ENCODE results near the gene PLCXD3. TPM values are rescaled to one million over a fixed set of nuclear protein-coding genes. Genes with fewer than 3 reads are reported as not detected.

Gene PLCXD3
- total and polyA plus RNA-seq, 9 donors, result 18.7 to 69.5 (median 36.7) TPM

DNA sequence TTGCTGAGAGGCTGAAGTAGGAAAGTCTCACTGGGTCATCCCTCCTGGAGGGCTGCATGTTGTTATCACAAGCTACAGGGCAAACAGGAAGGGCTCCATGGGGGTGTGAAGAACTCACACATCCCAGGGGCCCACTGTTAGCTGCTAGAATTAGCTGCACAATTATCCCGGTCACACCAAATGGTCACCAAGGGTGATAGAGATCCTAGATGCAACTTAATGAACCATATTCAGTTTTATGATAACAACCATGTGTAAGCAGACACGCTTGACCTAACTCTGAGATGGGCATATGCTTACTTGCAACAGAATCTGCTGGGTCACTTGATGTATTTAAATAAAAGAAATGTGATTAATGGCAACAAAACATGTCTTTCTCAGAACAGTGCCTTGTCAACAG lies 153.6 kb downstream of the PLCXD3 start:
- no peak overlapping the region for H3K4me3 ChIP-seq
- no peaks in the 10 kb centered on the region for H3K36me3 ChIP-seq
- no peak for DNase-seq
- 66 to 78% (median 70%) methylated on average over 2 of the region's 2 CpGs for WGBS, 3 donors
- no peaks in the 10 kb centered on the region for H3K4me1 ChIP-seq (ENCODE audit: insufficient read depth)
- H3K27ac ChIP-seq, result no peak overlapping the region
- H3K9me3 ChIP-seq, result no peaks in the 10 kb centered on the region
- no peaks in the 10 kb centered on the region for H3K27me3 ChIP-seq
- TF ChIP-seq, protein P1, sequence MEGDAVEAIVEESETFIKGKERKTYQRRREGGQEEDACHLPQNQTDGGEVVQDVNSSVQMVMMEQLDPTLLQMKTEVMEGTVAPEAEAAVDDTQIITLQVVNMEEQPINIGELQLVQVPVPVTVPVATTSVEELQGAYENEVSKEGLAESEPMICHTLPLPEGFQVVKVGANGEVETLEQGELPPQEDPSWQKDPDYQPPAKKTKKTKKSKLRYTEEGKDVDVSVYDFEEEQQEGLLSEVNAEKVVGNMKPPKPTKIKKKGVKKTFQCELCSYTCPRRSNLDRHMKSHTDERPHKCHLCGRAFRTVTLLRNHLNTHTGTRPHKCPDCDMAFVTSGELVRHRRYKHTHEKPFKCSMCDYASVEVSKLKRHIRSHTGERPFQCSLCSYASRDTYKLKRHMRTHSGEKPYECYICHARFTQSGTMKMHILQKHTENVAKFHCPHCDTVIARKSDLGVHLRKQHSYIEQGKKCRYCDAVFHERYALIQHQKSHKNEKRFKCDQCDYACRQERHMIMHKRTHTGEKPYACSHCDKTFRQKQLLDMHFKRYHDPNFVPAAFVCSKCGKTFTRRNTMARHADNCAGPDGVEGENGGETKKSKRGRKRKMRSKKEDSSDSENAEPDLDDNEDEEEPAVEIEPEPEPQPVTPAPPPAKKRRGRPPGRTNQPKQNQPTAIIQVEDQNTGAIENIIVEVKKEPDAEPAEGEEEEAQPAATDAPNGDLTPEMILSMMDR (IDR thresholded peaks at IDR 0.05), result no peak
- TF ChIP-seq EP300 (IDR thresholded peaks at IDR 0.05), result no peak
- TF ChIP-seq POLR2A (IDR thresholded peaks at IDR 0.05), result no peak
- intact Hi-C loops (cut with DNase I), result no loop called here

DNA sequence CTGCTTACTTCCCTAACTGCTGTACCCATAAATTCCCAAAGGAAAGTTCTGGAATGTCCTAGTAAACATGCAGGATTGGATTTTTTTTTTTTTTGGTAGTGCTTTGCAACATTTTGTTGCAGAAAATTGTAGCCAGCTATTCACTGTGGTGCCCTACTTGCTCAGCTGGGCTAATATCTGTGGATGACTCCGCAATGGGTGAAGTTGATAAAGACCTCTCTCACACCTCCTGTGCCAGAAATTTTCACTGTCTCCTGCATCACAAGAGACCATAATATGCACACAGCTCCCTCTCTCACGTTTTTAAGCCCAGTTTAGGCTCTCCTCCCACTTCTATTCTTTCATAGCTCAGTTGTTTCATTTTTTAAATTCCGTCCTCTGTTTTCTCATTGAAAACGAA lies 160.6 kb downstream of the PLCXD3 start:
- Histone ChIP-seq H3K4me1 (ENCODE audit: insufficient read depth) (peaks cover 4% of the 10 kb centered on the region), H3K36me3 (no peaks in the 10 kb centered on the region), H3K9me3 (no peaks in the 10 kb centered on the region), H3K27me3 (no peaks in the 10 kb centered on the region), H3K4me3 (no peak overlapping the region), H3K27ac (no peak overlapping the region)
- DNase-seq, result no peak
- WGBS, 3 donors, result 43 to 61% (median 54%) methylated on average over 4 of the region's 4 CpGs
- TF ChIP-seq, protein P1 (IDR thresholded peaks at IDR 0.05), result no peak
- no peak for TF ChIP-seq POLR2A (IDR thresholded peaks at IDR 0.05)
- no peak for TF ChIP-seq EP300 (IDR thresholded peaks at IDR 0.05)
- intact Hi-C loops (cut with DNase I), result no loop called here

DNA sequence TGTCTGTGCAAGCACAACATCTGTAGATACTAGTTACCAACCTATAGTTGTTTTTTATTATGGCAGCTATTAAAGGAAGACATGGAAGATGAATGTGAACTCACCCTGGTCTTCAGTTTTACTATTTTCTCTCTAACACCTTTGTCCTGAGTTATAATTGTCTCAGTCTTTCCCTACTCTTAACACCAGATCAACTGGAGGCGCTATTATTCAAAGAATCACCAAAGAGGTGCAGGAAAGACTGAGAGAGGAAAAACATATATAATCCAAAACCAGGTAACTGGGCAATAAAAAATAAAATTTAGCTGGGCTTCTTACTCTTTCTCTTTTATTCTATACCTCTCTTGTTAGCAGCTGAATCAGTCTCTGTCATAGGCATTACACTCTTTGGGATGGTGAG lies 162.8 kb downstream of the PLCXD3 start:
- H3K36me3 ChIP-seq, result no peaks in the 10 kb centered on the region
- no peak for DNase-seq
- H3K4me1 ChIP-seq (ENCODE audit: insufficient read depth), result peaks cover 4% of the 10 kb centered on the region
- no peaks in the 10 kb centered on the region for H3K27me3 ChIP-seq
- H3K4me3 ChIP-seq, result no peak overlapping the region
- WGBS, 3 donors, result 93 to 98% (median 98%) methylated on average over 1 of the region's 1 CpG
- intact Hi-C loops (cut with DNase I), result no loop called here
- no peak overlapping the region for H3K27ac ChIP-seq
- no peaks in the 10 kb centered on the region for H3K9me3 ChIP-seq
- TF ChIP-seq, protein P1 (IDR thresholded peaks at IDR 0.05), result no peak
- TF ChIP-seq EP300 (IDR thresholded peaks at IDR 0.05) (no peak), POLR2A (IDR thresholded peaks at IDR 0.05) (no peak)

DNA sequence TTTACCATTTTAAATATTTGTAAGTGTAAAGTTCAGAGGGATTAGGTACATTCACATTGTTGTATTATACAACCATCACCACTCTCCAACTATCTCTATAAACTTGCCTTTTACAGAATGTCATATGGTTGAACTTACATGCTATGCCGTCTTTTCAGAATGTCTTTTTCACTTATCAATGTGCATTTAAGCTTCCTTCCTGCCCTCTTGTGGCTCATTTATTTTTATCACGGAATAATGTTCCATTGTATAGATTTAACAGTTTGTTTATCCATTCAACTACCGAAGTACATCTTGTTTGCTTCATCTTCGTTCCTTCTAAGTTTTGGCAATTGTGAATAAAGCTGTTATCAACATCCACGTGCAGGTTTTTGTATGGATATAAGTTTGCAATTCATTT lies 163.8 kb downstream of the PLCXD3 start:
- Histone ChIP-seq H3K27me3 (no peaks in the 10 kb centered on the region), H3K4me3 (no peak overlapping the region), H3K4me1 (ENCODE audit: insufficient read depth) (peaks cover 4% of the 10 kb centered on the region), H3K9me3 (no peaks in the 10 kb centered on the region), H3K36me3 (no peaks in the 10 kb centered on the region), H3K27ac (no peak overlapping the region)
- TF ChIP-seq, protein P1 (IDR thresholded peaks at IDR 0.05), result no peak
- TF ChIP-seq EP300 (IDR thresholded peaks at IDR 0.05), result no peak
- TF ChIP-seq POLR2A (IDR thresholded peaks at IDR 0.05), result no peak
- WGBS, 3 donors, result 63 to 75% (median 73%) methylated on average over 5 of the region's 5 CpGs
- intact Hi-C loops (cut with DNase I), result no loop called here
- no peak for DNase-seq

DNA sequence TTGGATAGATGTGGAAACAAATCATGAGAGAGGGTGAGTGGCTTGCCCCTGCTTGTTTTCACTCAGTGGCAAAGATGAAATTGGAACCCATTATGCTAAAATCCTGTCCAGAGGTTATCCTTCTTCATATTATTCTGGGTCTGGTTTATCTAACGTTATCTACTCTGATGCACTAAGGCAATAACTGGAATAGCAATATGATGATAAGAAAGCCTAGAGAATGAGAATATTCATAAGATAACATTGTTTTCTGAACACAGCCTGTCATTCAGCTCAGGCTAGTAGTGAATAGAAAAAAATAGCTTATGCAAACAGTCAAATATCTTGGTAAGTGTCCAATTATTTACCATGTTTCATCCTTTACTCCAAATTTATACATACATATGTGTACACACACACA lies 165.1 kb downstream of the PLCXD3 start:
- TF ChIP-seq EP300 (IDR thresholded peaks at IDR 0.05) (no peak), POLR2A (IDR thresholded peaks at IDR 0.05) (no peak)
- TF ChIP-seq, protein P1 (IDR thresholded peaks at IDR 0.05), result no peak
- intact Hi-C loops (cut with DNase I), result no loop called here
- WGBS, 3 donors, result 53 to 73% (median 55%) methylated on average over 1 of the region's 1 CpG

More for the DNA sequence above, 165.1 kb downstream of the PLCXD3 start:
- no peak for DNase-seq
- no peak overlapping the region for H3K4me3 ChIP-seq
- H3K4me1 ChIP-seq (ENCODE audit: insufficient read depth), result peaks cover 4% of the 10 kb centered on the region
- no peaks in the 10 kb centered on the region for H3K27me3 ChIP-seq
- H3K27ac ChIP-seq, result no peak overlapping the region
- no peaks in the 10 kb centered on the region for H3K36me3 ChIP-seq
- H3K9me3 ChIP-seq, result no peaks in the 10 kb centered on the region
